ENCODE data around the gene NOTCH3.
A peak's percentile ranks its signal among the peaks of the same experiment; 100 is the strongest.

NOTCH3 gene

GRCh38 chr19:15128162-15128770, 72.5 kb downstream of the NOTCH3 start:
- Histone ChIP-seq H3K4me3 (ENCODE audit: low read depth, low read length) (no peak overlapping the region), H3K4me1 (ENCODE audit: control insufficient read depth, insufficient read depth, low read length) (peaks cover 11% of the 10 kb centered on the region; the same call in 1 of the 2 replicates), H3K9me3 (ENCODE audit: control insufficient read depth, insufficient read depth, low read depth, low read length) (no peaks in the 10 kb centered on the region), H3K27ac (ENCODE audit: low read depth, low read length) (no peak overlapping the region), H3K27me3 (ENCODE audit: control insufficient read depth, insufficient read depth, low read length) (no peaks in the 10 kb centered on the region), H3K36me3 (ENCODE audit: control insufficient read depth, insufficient read depth, low read length) (peaks cover 2% of the 10 kb centered on the region), H3K9ac (ENCODE audit: low read length) (no peak overlapping the region)

- Histone ChIP-seq H3K27ac (ENCODE audit: low read depth, low read length) (no peak overlapping the region), H3K36me3 (ENCODE audit: control insufficient read depth, insufficient read depth, low read length) (peaks cover 15% of the 10 kb centered on the region), H3K9me3 (ENCODE audit: control insufficient read depth, insufficient read depth, low read depth, low read length) (no peaks in the 10 kb centered on the region), H3K4me1 (ENCODE audit: control insufficient read depth, insufficient read depth, low read length) (peaks cover 11% of the 10 kb centered on the region; the same call in 1 of the 2 replicates), H3K27me3 (ENCODE audit: control insufficient read depth, insufficient read depth, low read length) (no peaks in the 10 kb centered on the region), H3K4me3 (ENCODE audit: low read depth, low read length) (peak overlapping the region; percentile 41), H3K9ac (ENCODE audit: low read length) (no peak overlapping the region)
Observed at GRCh38 chr19:15126131-15126910, 74.5 kb downstream of the NOTCH3 start.

GRCh38 chr19:15125232-15126067, 75.3 kb downstream of the NOTCH3 start:
- Histone ChIP-seq H3K27me3 (ENCODE audit: control insufficient read depth, insufficient read depth, low read length) (no peaks in the 10 kb centered on the region), H3K4me3 (ENCODE audit: low read depth, low read length) (peak overlapping the region; percentile 80), H3K9ac (ENCODE audit: low read length) (peak overlapping the region; percentile 91), H3K4me1 (ENCODE audit: control insufficient read depth, insufficient read depth, low read length) (peaks cover 11% of the 10 kb centered on the region; the same call in 1 of the 2 replicates), H3K36me3 (ENCODE audit: control insufficient read depth, insufficient read depth, low read length) (peaks cover 24% of the 10 kb centered on the region), H3K9me3 (ENCODE audit: control insufficient read depth, insufficient read depth, low read depth, low read length) (no peaks in the 10 kb centered on the region), H3K27ac (ENCODE audit: low read depth, low read length) (peak overlapping the region; percentile 84)

GRCh38 chr19:15124572-15125231, 76.1 kb downstream of the NOTCH3 start:
- Histone ChIP-seq H3K36me3 (ENCODE audit: control insufficient read depth, insufficient read depth, low read length) (peaks cover 32% of the 10 kb centered on the region), H3K27ac (ENCODE audit: low read depth, low read length) (no peak overlapping the region), H3K27me3 (ENCODE audit: control insufficient read depth, insufficient read depth, low read length) (no peaks in the 10 kb centered on the region), H3K9me3 (ENCODE audit: control insufficient read depth, insufficient read depth, low read depth, low read length) (no peaks in the 10 kb centered on the region), H3K9ac (ENCODE audit: low read length) (peak overlapping the region; percentile 91), H3K4me3 (ENCODE audit: low read depth, low read length) (peak overlapping the region; percentile 80), H3K4me1 (ENCODE audit: control insufficient read depth, insufficient read depth, low read length) (0 out of 2 replicates have a peak, but pooled peaks cover 7% of the 10 kb centered on the region)

- no peaks in the 10 kb centered on the region for H3K27me3 ChIP-seq (ENCODE audit: control insufficient read depth, insufficient read depth, low read length)
- H3K4me1 ChIP-seq (ENCODE audit: control insufficient read depth, insufficient read depth, low read length): 0 out of 2 replicates have a peak, but pooled peaks cover 7% of the 10 kb centered on the region
- peaks cover 40% of the 10 kb centered on the region for H3K36me3 ChIP-seq (ENCODE audit: control insufficient read depth, insufficient read depth, low read length)
- no peaks in the 10 kb centered on the region for H3K9me3 ChIP-seq (ENCODE audit: control insufficient read depth, insufficient read depth, low read depth, low read length)
- no peak overlapping the region for H3K27ac ChIP-seq (ENCODE audit: low read depth, low read length)
- no peak overlapping the region for H3K9ac ChIP-seq (ENCODE audit: low read length)
- peak overlapping the region; percentile 80; the same call in 1 of the 2 replicates for H3K4me3 ChIP-seq (ENCODE audit: low read depth, low read length)
Observed at GRCh38 chr19:15123900-15124299, 76.9 kb downstream of the NOTCH3 start.

- H3K27me3 ChIP-seq (ENCODE audit: control insufficient read depth, insufficient read depth, low read length): no peaks in the 10 kb centered on the region
- H3K9ac ChIP-seq (ENCODE audit: low read length): no peak overlapping the region
- H3K4me3 ChIP-seq (ENCODE audit: low read depth, low read length): no peak overlapping the region
- no peaks in the 10 kb centered on the region for H3K9me3 ChIP-seq (ENCODE audit: control insufficient read depth, insufficient read depth, low read depth, low read length)
- H3K27ac ChIP-seq (ENCODE audit: low read depth, low read length): no peak overlapping the region
- peaks cover 46% of the 10 kb centered on the region for H3K36me3 ChIP-seq (ENCODE audit: control insufficient read depth, insufficient read depth, low read length)
- H3K4me1 ChIP-seq (ENCODE audit: control insufficient read depth, insufficient read depth, low read length): 0 out of 2 replicates have a peak, but pooled peaks cover 7% of the 10 kb centered on the region
Observed at GRCh38 chr19:15123031-15123890, 77.5 kb downstream of the NOTCH3 start.

GRCh38 chr19:15122331-15123030, 78.3 kb downstream of the NOTCH3 start:
- Histone ChIP-seq H3K36me3 (ENCODE audit: control insufficient read depth, insufficient read depth, low read length) (peaks cover 54% of the 10 kb centered on the region), H3K9ac (ENCODE audit: low read length) (no peak overlapping the region), H3K4me3 (ENCODE audit: low read depth, low read length) (no peak overlapping the region), H3K27ac (ENCODE audit: low read depth, low read length) (no peak overlapping the region), H3K27me3 (ENCODE audit: control insufficient read depth, insufficient read depth, low read length) (no peaks in the 10 kb centered on the region), H3K9me3 (ENCODE audit: control insufficient read depth, insufficient read depth, low read depth, low read length) (no peaks in the 10 kb centered on the region), H3K4me1 (ENCODE audit: control insufficient read depth, insufficient read depth, low read length) (0 out of 2 replicates have a peak, but pooled peaks cover 7% of the 10 kb centered on the region)

GRCh38 chr19:15120135-15121026, 80.4 kb downstream of the NOTCH3 start:
- Histone ChIP-seq H3K4me1 (ENCODE audit: control insufficient read depth, insufficient read depth, low read length) (0 out of 2 replicates have a peak, but pooled peaks cover 7% of the 10 kb centered on the region), H3K27me3 (ENCODE audit: control insufficient read depth, insufficient read depth, low read length) (no peaks in the 10 kb centered on the region), H3K27ac (ENCODE audit: low read depth, low read length) (no peak overlapping the region), H3K4me3 (ENCODE audit: low read depth, low read length) (no peak overlapping the region), H3K9me3 (ENCODE audit: control insufficient read depth, insufficient read depth, low read depth, low read length) (no peaks in the 10 kb centered on the region), H3K9ac (ENCODE audit: low read length) (no peak overlapping the region), H3K36me3 (ENCODE audit: control insufficient read depth, insufficient read depth, low read length) (peaks cover 75% of the 10 kb centered on the region)
